GM23338 (cell line): ENCODE data around the gene SSH2. TPM values are rescaled to one million over a fixed set of nuclear protein-coding genes. Genes with fewer than 3 reads are reported as not detected.

Experiments used
- ATAC-seq: fragments of 200-7000 bp; cut with Tn5 transposase; 3 replicates; pipeline ENCODE4 v1.9.1; 2020
- DNase-seq: peaks from one replicate; pipeline ENCODE4 v3.0.0-alpha.2; 2015; ENCODE audit warnings: low spot score
- H2AFZ ChIP-seq: fragments of 200-600 bp; sonication (generic); 2 replicates; pipeline ENCODE4 v1.8.0; 2016; ENCODE audit warnings: antibody characterized with exemption, mild to moderate bottlenecking, moderate library complexity
- H3F3A ChIP-seq: fragments of 200-600 bp; sonication (generic); replicated peaks from 2 replicates; pipeline ENCODE4 v1.8.0; 2017; ENCODE audit warnings: antibody characterized with exemption, mixed run types, low read depth
- H3K27ac ChIP-seq: fragments of 200-600 bp; sonication (generic); 2 replicates; pipeline ENCODE4 v1.6.1; 2016; ENCODE audit warnings: low read depth
- H3K27me3 ChIP-seq: fragments of 200-600 bp; sonication (generic); 2 replicates; pipeline ENCODE4 v1.8.0; 2016; ENCODE audit warnings: mild to moderate bottlenecking, mixed run types, moderate library complexity; ENCODE audit not compliant: insufficient read depth
- H3K36me3 ChIP-seq: fragments of 200-600 bp; sonication (generic); 2 replicates; pipeline ENCODE4 v1.8.0; 2016; ENCODE audit warnings: mild to moderate bottlenecking; ENCODE audit not compliant: insufficient read depth
- H3K4me1 ChIP-seq: fragments of 200-600 bp; sonication (generic); 2 replicates; pipeline ENCODE4 v1.8.0; 2016; ENCODE audit warnings: mild to moderate bottlenecking, moderate library complexity; ENCODE audit not compliant: insufficient read depth
- H3K4me2 ChIP-seq: fragments of 200-600 bp; sonication (generic); 2 replicates; pipeline ENCODE4 v1.7.1; 2017; ENCODE audit warnings: mixed run types
- H3K4me3 ChIP-seq: fragments of 200-600 bp; sonication (generic); 2 replicates; pipeline ENCODE4 v1.6.1; 2016; ENCODE audit warnings: mixed run types
- H3K79me2 ChIP-seq: fragments of 200-600 bp; sonication (generic); replicated peaks from 2 replicates; pipeline ENCODE4 v1.8.0; 2017; ENCODE audit warnings: mild to moderate bottlenecking; ENCODE audit not compliant: insufficient read depth
- H3K9me2 ChIP-seq: fragments of 200-600 bp; sonication (generic); 2 replicates; pipeline ENCODE4 v1.8.0; 2017; ENCODE audit not compliant: insufficient read depth
- H4K20me1 ChIP-seq: fragments of 200-600 bp; sonication (generic); replicated peaks from 2 replicates; pipeline ENCODE4 v1.8.0; 2017; ENCODE audit warnings: mild to moderate bottlenecking; ENCODE audit not compliant: insufficient read depth
- H3K27ac Mint-ChIP-seq: 2 replicates; pipeline ENCODE4 v1.8.0; 2020; ENCODE audit warnings: inconsistent platforms, mild to moderate bottlenecking, moderate library complexity, mixed read lengths
- H3K27me3 Mint-ChIP-seq: 3 replicates; pipeline ENCODE4 v1.8.0; 2022; ENCODE audit warnings: low read depth, mild to moderate bottlenecking, moderate library complexity, mixed read lengths, inconsistent platforms; ENCODE audit not compliant: insufficient read depth, poor library complexity
- H3K36me3 Mint-ChIP-seq: 3 replicates; pipeline ENCODE4 v1.8.0; 2021; ENCODE audit warnings: low read depth, mild to moderate bottlenecking, inconsistent platforms, moderate library complexity, mixed read lengths
- H3K4me1 Mint-ChIP-seq: 3 replicates; pipeline ENCODE4 v1.8.0; 2020; ENCODE audit warnings: mild to moderate bottlenecking, inconsistent platforms, mixed read lengths
- H3K4me3 Mint-ChIP-seq: 3 replicates; pipeline ENCODE4 v1.8.0; 2021; ENCODE audit warnings: moderate library complexity, mild to moderate bottlenecking, inconsistent platforms, mixed read lengths
- H3K9me3 Mint-ChIP-seq: 3 replicates; pipeline ENCODE4 v1.8.0; 2020; ENCODE audit warnings: moderate library complexity, mild to moderate bottlenecking, inconsistent platforms, mixed read lengths
- CREB1 ChIP-seq: fragments of 250-450 bp; sonication (Bioruptor Pico); IDR thresholded peaks from 2 replicates; pipeline ENCODE4 v1.5.0; 2020; ENCODE audit warnings: low read depth, mild to moderate bottlenecking, moderate library complexity
- CTCF ChIP-seq, 2 experiments: fragments of 200-600 bp in 1 of 2; sonication (generic) in 1 of 2; conservative IDR thresholded peaks; 2 replicates each; pipeline versions ENCODE4 v1.5.1 to v1.6.1; 2016 to 2017; ENCODE audit warnings: antibody characterized with exemption in 2 of 2, low read depth in 2 of 2, mild to moderate bottlenecking in 2 of 2, moderate library complexity in 1 of 2
- EZH2 ChIP-seq: fragments of 200-600 bp; sonication (generic); IDR thresholded peaks from one replicate; pipeline ENCODE4 v1.8.0; 2017; ENCODE audit warnings: antibody characterized with exemption, mild to moderate bottlenecking, low read depth; ENCODE audit not compliant: unreplicated experiment
- EZH2phosphoT487 ChIP-seq: fragments of 200-600 bp; sonication (generic); IDR thresholded peaks from one replicate; pipeline ENCODE4 v1.8.1; 2018; ENCODE audit warnings: antibody characterized with exemption; ENCODE audit not compliant: unreplicated experiment
- NANOG ChIP-seq: IDR thresholded peaks from 2 replicates; pipeline ENCODE4 v1.6.1; 2016; ENCODE audit warnings: antibody characterized with exemption, borderline replicate concordance
- POLR2AphosphoS5 ChIP-seq: IDR thresholded peaks from 2 replicates; pipeline ENCODE4 v1.6.1; 2016; ENCODE audit warnings: antibody characterized with exemption, low read depth
- STAT1 ChIP-seq: IDR thresholded peaks from one replicate; pipeline ENCODE4 v1.6.1; 2016; ENCODE audit warnings: antibody characterized with exemption; ENCODE audit not compliant: unreplicated experiment
- ZNF331 ChIP-seq: fragments of 250-450 bp; sonication (Bioruptor Pico); IDR thresholded peaks from 2 replicates; pipeline ENCODE4 v1.5.0; 2020; ENCODE audit warnings: low read depth, mild to moderate bottlenecking, moderate library complexity
- polyA plus RNA-seq: library from polyadenylated mRNA; unstranded; fragments of >200 nt; fragmentation: Nextera tagmentation; extraction: Ambion mirVana; gene quantifications from 2 replicates; pipeline ENCODE4 v1.2.1, GENCODE V29; 2016
- total RNA-seq: library from RNA; depleted of rRNA; stranded (reverse); fragments of >200 nt; shearing (Covaris generic); gene quantifications from 2 replicates; pipeline ENCODE4 v1.2.3, GENCODE V29; 2014
- TF ChIP-seq, protein P1 (sequence below): IDR thresholded peaks from one replicate; pipeline ENCODE4 v1.6.1; 2018; ENCODE audit warnings: antibody characterized with exemption; ENCODE audit not compliant: unreplicated experiment
- TF ChIP-seq, protein P2 (sequence below): IDR thresholded peaks from 2 replicates; pipeline ENCODE4 v1.6.1; 2016; ENCODE audit warnings: antibody characterized with exemption

Gene SSH2
- total and polyA plus RNA-seq, 2 experiments from 2014 or later = 9.9 to 12.1 TPM

GRCh38 chr17:29956225-29956624, 26.2 kb upstream of the SSH2 start:
- H3K36me3 Mint-ChIP-seq = peaks cover 12% of the 10 kb centered on the region
- H3K27ac Mint-ChIP-seq = no peak overlapping the region
- H3K9me3 Mint-ChIP-seq = peaks cover 25% of the 10 kb centered on the region
- DNase-seq (no peak), ATAC-seq (no peak)
- Histone ChIP-seq H3K9me2 (no peaks in the 10 kb centered on the region), H3K4me3 (no peak overlapping the region), H2AFZ (peak overlapping the region; percentile 10; the same call in 1 of the 2 replicates), H3K27ac (no peak overlapping the region), H3K36me3 (no peaks in the 10 kb centered on the region), H3K27me3 (no peaks in the 10 kb centered on the region), H3K4me2 (no peak overlapping the region), H3K79me2 (no peaks in the 10 kb centered on the region), H4K20me1 (no peaks in the 10 kb centered on the region), H3K4me1 (no peaks in the 10 kb centered on the region), H3F3A (no peaks in the 10 kb centered on the region)
- H3K4me3 Mint-ChIP-seq = no peak overlapping the region
- H3K27me3 Mint-ChIP-seq = no peaks in the 10 kb centered on the region
- H3K4me1 Mint-ChIP-seq = peaks cover 6% of the 10 kb centered on the region; the same call in 1 of the 3 replicates
- TF ChIP-seq STAT1 = no peak
- TF ChIP-seq CREB1 (CRISPR knock-in tag) = no peak
- TF ChIP-seq, protein P1, sequence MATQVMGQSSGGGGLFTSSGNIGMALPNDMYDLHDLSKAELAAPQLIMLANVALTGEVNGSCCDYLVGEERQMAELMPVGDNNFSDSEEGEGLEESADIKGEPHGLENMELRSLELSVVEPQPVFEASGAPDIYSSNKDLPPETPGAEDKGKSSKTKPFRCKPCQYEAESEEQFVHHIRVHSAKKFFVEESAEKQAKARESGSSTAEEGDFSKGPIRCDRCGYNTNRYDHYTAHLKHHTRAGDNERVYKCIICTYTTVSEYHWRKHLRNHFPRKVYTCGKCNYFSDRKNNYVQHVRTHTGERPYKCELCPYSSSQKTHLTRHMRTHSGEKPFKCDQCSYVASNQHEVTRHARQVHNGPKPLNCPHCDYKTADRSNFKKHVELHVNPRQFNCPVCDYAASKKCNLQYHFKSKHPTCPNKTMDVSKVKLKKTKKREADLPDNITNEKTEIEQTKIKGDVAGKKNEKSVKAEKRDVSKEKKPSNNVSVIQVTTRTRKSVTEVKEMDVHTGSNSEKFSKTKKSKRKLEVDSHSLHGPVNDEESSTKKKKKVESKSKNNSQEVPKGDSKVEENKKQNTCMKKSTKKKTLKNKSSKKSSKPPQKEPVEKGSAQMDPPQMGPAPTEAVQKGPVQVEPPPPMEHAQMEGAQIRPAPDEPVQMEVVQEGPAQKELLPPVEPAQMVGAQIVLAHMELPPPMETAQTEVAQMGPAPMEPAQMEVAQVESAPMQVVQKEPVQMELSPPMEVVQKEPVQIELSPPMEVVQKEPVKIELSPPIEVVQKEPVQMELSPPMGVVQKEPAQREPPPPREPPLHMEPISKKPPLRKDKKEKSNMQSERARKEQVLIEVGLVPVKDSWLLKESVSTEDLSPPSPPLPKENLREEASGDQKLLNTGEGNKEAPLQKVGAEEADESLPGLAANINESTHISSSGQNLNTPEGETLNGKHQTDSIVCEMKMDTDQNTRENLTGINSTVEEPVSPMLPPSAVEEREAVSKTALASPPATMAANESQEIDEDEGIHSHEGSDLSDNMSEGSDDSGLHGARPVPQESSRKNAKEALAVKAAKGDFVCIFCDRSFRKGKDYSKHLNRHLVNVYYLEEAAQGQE = no peak
- TF ChIP-seq, protein P2, sequence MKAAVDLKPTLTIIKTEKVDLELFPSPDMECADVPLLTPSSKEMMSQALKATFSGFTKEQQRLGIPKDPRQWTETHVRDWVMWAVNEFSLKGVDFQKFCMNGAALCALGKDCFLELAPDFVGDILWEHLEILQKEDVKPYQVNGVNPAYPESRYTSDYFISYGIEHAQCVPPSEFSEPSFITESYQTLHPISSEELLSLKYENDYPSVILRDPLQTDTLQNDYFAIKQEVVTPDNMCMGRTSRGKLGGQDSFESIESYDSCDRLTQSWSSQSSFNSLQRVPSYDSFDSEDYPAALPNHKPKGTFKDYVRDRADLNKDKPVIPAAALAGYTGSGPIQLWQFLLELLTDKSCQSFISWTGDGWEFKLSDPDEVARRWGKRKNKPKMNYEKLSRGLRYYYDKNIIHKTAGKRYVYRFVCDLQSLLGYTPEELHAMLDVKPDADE = no peak
- no peak for TF ChIP-seq EZH2phosphoT487
- no peak for TF ChIP-seq CTCF (conservative IDR thresholded peaks at IDR 0.05; ENCODE audit: low read depth in 2 of 2)
- no peak for TF ChIP-seq NANOG
- TF ChIP-seq POLR2AphosphoS5 = no peak
- TF ChIP-seq EZH2 = no peak
- TF ChIP-seq ZNF331 (CRISPR knock-in tag) = no peak
